K562 (cell line): ENCODE measurements around the gene F11R. TPM values are rescaled to one million over a fixed set of nuclear protein-coding genes. Genes with fewer than 3 reads are reported as not detected.

Source experiments
- ATF7 ChIP-seq: fragments of 450-650 bp; IDR thresholded peaks from 2 replicates; pipeline ENCODE4 v1.7.1; 2014; ENCODE audit warnings: mild to moderate bottlenecking, moderate library complexity
- BHLHE40 ChIP-seq: IDR thresholded peaks from 2 replicates; pipeline ENCODE4 v1.6.1; 2011; ENCODE audit warnings: low read length, improper control_type of control experiment
- E2F3 ChIP-seq: fragments of 250-450 bp; sonication (Bioruptor Pico); IDR thresholded peaks from 2 replicates; pipeline ENCODE4 v1.4.0; 2020; ENCODE audit warnings: mild to moderate bottlenecking
- ETV1 ChIP-seq: fragments of 450-650 bp; conservative IDR thresholded peaks from 2 replicates; pipeline ENCODE4 v1.6.1; 2016; ENCODE audit warnings: missing genetic modification characterization, control low read depth, low read depth, missing compliant biosample characterization
- GATAD2A ChIP-seq: fragments of 450-650 bp; IDR thresholded peaks from 2 replicates; pipeline ENCODE4 v1.6.1; 2017
- HDAC3 ChIP-seq: fragments of 450-650 bp; IDR thresholded peaks from 2 replicates; pipeline ENCODE4 v1.6.1; 2018; ENCODE audit warnings: borderline replicate concordance, mild to moderate bottlenecking, moderate library complexity; ENCODE audit not compliant: partially characterized antibody
- IRF2 ChIP-seq: sonication (generic); formaldehyde crosslinking; IDR thresholded peaks from 2 replicates; pipeline ENCODE4 v1.8.1; 2022; ENCODE audit warnings: mild to moderate bottlenecking, missing genetic modification reagents
- RUNX1 ChIP-seq: sonication (generic); IDR thresholded peaks from 2 replicates; pipeline ENCODE4 v1.6.1; 2016; ENCODE audit warnings: antibody characterized with exemption, low read depth
- ZNF41 ChIP-seq: fragments of 250-450 bp; sonication (Bioruptor Pico); conservative IDR thresholded peaks from 2 replicates; pipeline ENCODE4 v1.4.0; 2020; ENCODE audit warnings: mild to moderate bottlenecking
- ZNF431 ChIP-seq: sonication (generic); formaldehyde crosslinking; IDR thresholded peaks from 2 replicates; pipeline ENCODE4 v1.8.0; 2022; ENCODE audit warnings: mild to moderate bottlenecking, missing genetic modification reagents
- ZZZ3 ChIP-seq: fragments of 450-650 bp; IDR thresholded peaks from 2 replicates; pipeline ENCODE4 v1.6.1; 2016; ENCODE audit warnings: antibody characterized with exemption, mild to moderate bottlenecking, moderate library complexity
- polyA plus RNA-seq, 8 experiments: library from polyadenylated mRNA; depleted of rRNA in 4 of 8; stranded (reverse) in 5 of 8; unstranded in 3 of 8; fragments of >200 nt; fragmentation: Nextera tagmentation in 2 of 8; fragmentation: Illumina TruSeq in 1 of 8; extraction: Ambion mirVana in 2 of 8; extraction: Trizol in 1 of 8; gene quantifications; 2 replicates each; pipeline versions ENCODE4 v1.2.1 to v1.2.3, GENCODE V29; 2011 to 2014; ENCODE audit warnings: inconsistent platforms in 1 of 8, missing spikeins in 1 of 8
- total RNA-seq, 7 experiments: library from RNA; depleted of rRNA in 6 of 7; stranded (reverse); fragments of >200 nt in 6 of 7; fragmentation: Illumina TruSeq in 2 of 7; extraction: Trizol in 2 of 7; gene quantifications; 2 replicates each; pipeline versions ENCODE4 v1.2.1 to v1.2.3, GENCODE V29; 2011 to 2021; ENCODE audit warnings: low replicate concordance in 1 of 7
- TF ChIP-seq, protein P1 (sequence below): sonication (generic); formaldehyde crosslinking; IDR thresholded peaks from 2 replicates; pipeline ENCODE4 v1.8.1; 2023; ENCODE audit warnings: mild to moderate bottlenecking, missing genetic modification reagents, moderate library complexity
- TF ChIP-seq, protein P2 (sequence below): fragments of 450-650 bp; IDR thresholded peaks from 2 replicates; pipeline ENCODE4 v1.7.0; 2016; ENCODE audit warnings: borderline replicate concordance
- TF ChIP-seq, protein P3 (sequence below): fragments of 450-650 bp; formaldehyde crosslinking; IDR thresholded peaks from 2 replicates; pipeline ENCODE4 v1.4.0; 2022; ENCODE audit warnings: mild to moderate bottlenecking, moderate library complexity
- TF ChIP-seq, protein P4 (sequence below), 2 experiments: fragments of 450-650 bp in 1 of 2; IDR thresholded peaks; 2 replicates each; pipeline ENCODE4 v1.6.1; 2011 to 2017; ENCODE audit warnings: low read depth in 2 of 2, antibody characterized with exemption in 1 of 2, borderline replicate concordance in 1 of 2, low read length in 1 of 2, mild to moderate bottlenecking in 1 of 2, mixed read lengths in 1 of 2; ENCODE audit not compliant: control insufficient read depth in 1 of 2
- TF ChIP-seq, protein P5 (sequence below): IDR thresholded peaks from 2 replicates; pipeline ENCODE4 v1.6.1; 2011; ENCODE audit warnings: borderline replicate concordance, low read depth, mild to moderate bottlenecking, moderate library complexity, low read length; ENCODE audit not compliant: insufficient read depth, poor library complexity, severe bottlenecking

Gene F11R
- total and polyA plus RNA-seq, 9 of the 15 experiments (the other 6 are each of a cell fraction or from before 2014, with no cell fraction given), result 27.4 to 187 (median 52.5) TPM

DNA sequence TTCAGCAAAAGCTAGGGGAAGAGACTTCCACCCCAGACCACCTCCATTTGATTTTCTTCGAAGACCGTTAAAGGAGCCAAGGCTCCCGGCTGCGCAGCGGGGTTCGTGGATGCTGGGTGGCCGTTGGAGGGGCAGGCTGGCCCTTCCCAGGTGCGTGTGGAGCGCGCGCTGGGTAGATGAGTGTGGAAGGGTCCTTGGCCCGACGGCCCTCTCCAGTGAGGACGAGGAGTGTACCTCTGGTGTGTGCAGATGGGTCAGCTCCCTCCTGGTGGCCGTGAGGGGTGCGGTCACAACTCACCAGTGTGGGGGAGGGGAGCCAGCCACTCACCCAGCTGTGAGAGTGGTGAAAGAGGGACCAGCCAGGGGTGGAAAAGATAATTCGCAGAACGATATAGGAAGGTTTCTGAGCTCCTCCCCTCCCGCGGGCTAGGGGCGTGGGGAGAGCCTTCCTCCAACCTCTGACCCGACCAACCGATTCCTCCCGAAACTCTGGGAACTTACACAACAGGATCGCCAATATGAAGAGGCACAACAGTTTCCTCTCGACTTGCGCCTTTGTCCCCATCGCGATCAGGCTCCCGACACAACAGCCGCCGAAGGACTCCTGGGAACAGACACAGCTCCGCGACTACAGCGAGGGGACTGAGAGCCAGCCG, at the start of gene F11R (continued):
- TF ChIP-seq, protein P1, sequence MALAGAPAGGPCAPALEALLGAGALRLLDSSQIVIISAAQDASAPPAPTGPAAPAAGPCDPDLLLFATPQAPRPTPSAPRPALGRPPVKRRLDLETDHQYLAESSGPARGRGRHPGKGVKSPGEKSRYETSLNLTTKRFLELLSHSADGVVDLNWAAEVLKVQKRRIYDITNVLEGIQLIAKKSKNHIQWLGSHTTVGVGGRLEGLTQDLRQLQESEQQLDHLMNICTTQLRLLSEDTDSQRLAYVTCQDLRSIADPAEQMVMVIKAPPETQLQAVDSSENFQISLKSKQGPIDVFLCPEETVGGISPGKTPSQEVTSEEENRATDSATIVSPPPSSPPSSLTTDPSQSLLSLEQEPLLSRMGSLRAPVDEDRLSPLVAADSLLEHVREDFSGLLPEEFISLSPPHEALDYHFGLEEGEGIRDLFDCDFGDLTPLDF (CRISPR knock-in tag), result 0 out of 2 replicates have a peak, but pooled peaks have one; percentile 42
- TF ChIP-seq ZNF431 (CRISPR knock-in tag) (peak; percentile 77), E2F3 (CRISPR knock-in tag) (no peak), HDAC3 (peak; percentile 37), BHLHE40 (0 out of 2 replicates have a peak, but pooled peaks have one; percentile 7), ZZZ3 (no peak), GATAD2A (peak; percentile 11; the same call in 1 of the 2 replicates), ETV1 (0 out of 2 replicates have a peak, but pooled peaks have one; percentile 26), ZNF41 (CRISPR knock-in tag) (0 out of 2 replicates have a peak, but pooled peaks have one; percentile 4), IRF2 (CRISPR knock-in tag) (no peak), ATF7 (peak; percentile 58), RUNX1 (0 out of 2 replicates have a peak, but pooled peaks have one; percentile 18)
- TF ChIP-seq, protein P2, sequence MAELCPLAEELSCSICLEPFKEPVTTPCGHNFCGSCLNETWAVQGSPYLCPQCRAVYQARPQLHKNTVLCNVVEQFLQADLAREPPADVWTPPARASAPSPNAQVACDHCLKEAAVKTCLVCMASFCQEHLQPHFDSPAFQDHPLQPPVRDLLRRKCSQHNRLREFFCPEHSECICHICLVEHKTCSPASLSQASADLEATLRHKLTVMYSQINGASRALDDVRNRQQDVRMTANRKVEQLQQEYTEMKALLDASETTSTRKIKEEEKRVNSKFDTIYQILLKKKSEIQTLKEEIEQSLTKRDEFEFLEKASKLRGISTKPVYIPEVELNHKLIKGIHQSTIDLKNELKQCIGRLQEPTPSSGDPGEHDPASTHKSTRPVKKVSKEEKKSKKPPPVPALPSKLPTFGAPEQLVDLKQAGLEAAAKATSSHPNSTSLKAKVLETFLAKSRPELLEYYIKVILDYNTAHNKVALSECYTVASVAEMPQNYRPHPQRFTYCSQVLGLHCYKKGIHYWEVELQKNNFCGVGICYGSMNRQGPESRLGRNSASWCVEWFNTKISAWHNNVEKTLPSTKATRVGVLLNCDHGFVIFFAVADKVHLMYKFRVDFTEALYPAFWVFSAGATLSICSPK, result peak; percentile 80; the same call in 1 of the 2 replicates
- TF ChIP-seq, protein P3, sequence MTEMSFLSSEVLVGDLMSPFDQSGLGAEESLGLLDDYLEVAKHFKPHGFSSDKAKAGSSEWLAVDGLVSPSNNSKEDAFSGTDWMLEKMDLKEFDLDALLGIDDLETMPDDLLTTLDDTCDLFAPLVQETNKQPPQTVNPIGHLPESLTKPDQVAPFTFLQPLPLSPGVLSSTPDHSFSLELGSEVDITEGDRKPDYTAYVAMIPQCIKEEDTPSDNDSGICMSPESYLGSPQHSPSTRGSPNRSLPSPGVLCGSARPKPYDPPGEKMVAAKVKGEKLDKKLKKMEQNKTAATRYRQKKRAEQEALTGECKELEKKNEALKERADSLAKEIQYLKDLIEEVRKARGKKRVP (CRISPR knock-in tag), result no peak
- TF ChIP-seq, protein P4, sequence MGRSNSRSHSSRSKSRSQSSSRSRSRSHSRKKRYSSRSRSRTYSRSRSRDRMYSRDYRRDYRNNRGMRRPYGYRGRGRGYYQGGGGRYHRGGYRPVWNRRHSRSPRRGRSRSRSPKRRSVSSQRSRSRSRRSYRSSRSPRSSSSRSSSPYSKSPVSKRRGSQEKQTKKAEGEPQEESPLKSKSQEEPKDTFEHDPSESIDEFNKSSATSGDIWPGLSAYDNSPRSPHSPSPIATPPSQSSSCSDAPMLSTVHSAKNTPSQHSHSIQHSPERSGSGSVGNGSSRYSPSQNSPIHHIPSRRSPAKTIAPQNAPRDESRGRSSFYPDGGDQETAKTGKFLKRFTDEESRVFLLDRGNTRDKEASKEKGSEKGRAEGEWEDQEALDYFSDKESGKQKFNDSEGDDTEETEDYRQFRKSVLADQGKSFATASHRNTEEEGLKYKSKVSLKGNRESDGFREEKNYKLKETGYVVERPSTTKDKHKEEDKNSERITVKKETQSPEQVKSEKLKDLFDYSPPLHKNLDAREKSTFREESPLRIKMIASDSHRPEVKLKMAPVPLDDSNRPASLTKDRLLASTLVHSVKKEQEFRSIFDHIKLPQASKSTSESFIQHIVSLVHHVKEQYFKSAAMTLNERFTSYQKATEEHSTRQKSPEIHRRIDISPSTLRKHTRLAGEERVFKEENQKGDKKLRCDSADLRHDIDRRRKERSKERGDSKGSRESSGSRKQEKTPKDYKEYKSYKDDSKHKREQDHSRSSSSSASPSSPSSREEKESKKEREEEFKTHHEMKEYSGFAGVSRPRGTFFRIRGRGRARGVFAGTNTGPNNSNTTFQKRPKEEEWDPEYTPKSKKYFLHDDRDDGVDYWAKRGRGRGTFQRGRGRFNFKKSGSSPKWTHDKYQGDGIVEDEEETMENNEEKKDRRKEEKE (IDR thresholded peaks at IDR 0.05; ENCODE audit: borderline replicate concordance in 1 of 2, control insufficient read depth in 1 of 2, low read depth in 2 of 2, low read length in 1 of 2), result peak in 1 of 2 experiments; percentile 78; a peak in 1 of 4 replicates
- TF ChIP-seq, protein P5, sequence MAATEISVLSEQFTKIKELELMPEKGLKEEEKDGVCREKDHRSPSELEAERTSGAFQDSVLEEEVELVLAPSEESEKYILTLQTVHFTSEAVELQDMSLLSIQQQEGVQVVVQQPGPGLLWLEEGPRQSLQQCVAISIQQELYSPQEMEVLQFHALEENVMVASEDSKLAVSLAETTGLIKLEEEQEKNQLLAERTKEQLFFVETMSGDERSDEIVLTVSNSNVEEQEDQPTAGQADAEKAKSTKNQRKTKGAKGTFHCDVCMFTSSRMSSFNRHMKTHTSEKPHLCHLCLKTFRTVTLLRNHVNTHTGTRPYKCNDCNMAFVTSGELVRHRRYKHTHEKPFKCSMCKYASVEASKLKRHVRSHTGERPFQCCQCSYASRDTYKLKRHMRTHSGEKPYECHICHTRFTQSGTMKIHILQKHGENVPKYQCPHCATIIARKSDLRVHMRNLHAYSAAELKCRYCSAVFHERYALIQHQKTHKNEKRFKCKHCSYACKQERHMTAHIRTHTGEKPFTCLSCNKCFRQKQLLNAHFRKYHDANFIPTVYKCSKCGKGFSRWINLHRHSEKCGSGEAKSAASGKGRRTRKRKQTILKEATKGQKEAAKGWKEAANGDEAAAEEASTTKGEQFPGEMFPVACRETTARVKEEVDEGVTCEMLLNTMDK, result peak; percentile 45
